ENCODE data around the gene OR5B12. TPM values are rescaled to one million over a fixed set of nuclear protein-coding genes. Genes with fewer than 3 reads are reported as not detected.

Gene OR5B12
- total RNA-seq, 1 experiment from 2014 or later: not detected

GRCh38 chr11:58433638-58434203 lies 8.3 kb downstream of the OR5B12 start:
- Histone ChIP-seq H3K4me2 (no peak overlapping the region), H3K79me2 (ENCODE audit: low read depth) (no peaks in the 10 kb centered on the region), H3K9me2 (ENCODE audit: insufficient read depth) (no peaks in the 10 kb centered on the region; the same call in 1 of the 2 replicates), H3F3A (ENCODE audit: insufficient read depth, low read depth) (no peaks in the 10 kb centered on the region), H2AFZ (no peak overlapping the region), H3K36me3 (ENCODE audit: low read depth) (no peaks in the 10 kb centered on the region), H4K20me1 (ENCODE audit: insufficient read depth) (no peaks in the 10 kb centered on the region), H3K4me3 (no peak overlapping the region), H3K9me3 (ENCODE audit: insufficient read depth, low read depth) (no peaks in the 10 kb centered on the region), H3K4me1 (replicated peaks; ENCODE audit: insufficient read depth) (no peaks in the 10 kb centered on the region), H3K27ac (no peak overlapping the region), H3K27me3 (ENCODE audit: insufficient read depth, low read depth) (no peaks in the 10 kb centered on the region)
- ChIA-PET POLR2A (ENCODE audit: unreplicated experiment) (interaction anchor here (0.6 kb wide), 1 partner anchor 146 kb away, joined by 8 read pairs; no protein-coding TSS in a partner anchor), CTCF (no interaction called here)
- intact Hi-C loops (cut with micrococcal nuclease; ENCODE audit: unreplicated experiment): no loop called here
- TF ChIP-seq CTCF (conservative IDR thresholded peaks at IDR 0.05): no peak
- TF ChIP-seq EZH2 (IDR thresholded peaks at IDR 0.05; ENCODE audit: low read depth): no peak
- no peak for DNase-seq
- BruUV-seq (replicated peaks): no TSS peak

- ChIA-PET CTCF (no interaction called here), POLR2A (ENCODE audit: unreplicated experiment) (no interaction called here)
- TF ChIP-seq CTCF (conservative IDR thresholded peaks at IDR 0.05) (no peak), EZH2 (IDR thresholded peaks at IDR 0.05; ENCODE audit: low read depth) (no peak)
- Histone ChIP-seq H3K79me2 (ENCODE audit: low read depth) (no peaks in the 10 kb centered on the region), H3K36me3 (ENCODE audit: low read depth) (no peaks in the 10 kb centered on the region), H3K9me2 (ENCODE audit: insufficient read depth) (no peaks in the 10 kb centered on the region; the same call in 1 of the 2 replicates), H3K4me2 (no peak overlapping the region), H3K4me1 (replicated peaks; ENCODE audit: insufficient read depth) (no peaks in the 10 kb centered on the region), H3K27ac (no peak overlapping the region), H4K20me1 (ENCODE audit: insufficient read depth) (no peaks in the 10 kb centered on the region), H3K27me3 (ENCODE audit: insufficient read depth, low read depth) (no peaks in the 10 kb centered on the region), H3F3A (ENCODE audit: insufficient read depth, low read depth) (no peaks in the 10 kb centered on the region), H3K9me3 (ENCODE audit: insufficient read depth, low read depth) (no peaks in the 10 kb centered on the region), H2AFZ (no peak overlapping the region), H3K4me3 (no peak overlapping the region)
- intact Hi-C loops (cut with micrococcal nuclease; ENCODE audit: unreplicated experiment): no loop called here
- DNase-seq: no peak
- BruUV-seq (replicated peaks): no TSS peak
Measured at GRCh38 chr11:58429273-58429672, 12.8 kb downstream of the OR5B12 start.

- Histone ChIP-seq H3K27me3 (ENCODE audit: insufficient read depth, low read depth) (no peaks in the 10 kb centered on the region), H3K9me3 (ENCODE audit: insufficient read depth, low read depth) (no peaks in the 10 kb centered on the region), H4K20me1 (ENCODE audit: insufficient read depth) (no peaks in the 10 kb centered on the region), H3K4me1 (replicated peaks; ENCODE audit: insufficient read depth) (no peaks in the 10 kb centered on the region), H3K9me2 (ENCODE audit: insufficient read depth) (no peaks in the 10 kb centered on the region; the same call in 1 of the 2 replicates), H3F3A (ENCODE audit: insufficient read depth, low read depth) (no peaks in the 10 kb centered on the region), H3K79me2 (ENCODE audit: low read depth) (no peaks in the 10 kb centered on the region), H3K27ac (no peak within 1 kb of the TSS), H3K36me3 (ENCODE audit: low read depth) (no peaks in the 10 kb centered on the region), H3K4me3 (no peak within 1 kb of the TSS), H3K4me2 (no peak within 1 kb of the TSS), H2AFZ (no peak within 1 kb of the TSS; the same call in 1 of the 2 replicates)
- no peak for DNase-seq
- intact Hi-C loops (cut with micrococcal nuclease; ENCODE audit: unreplicated experiment): no loop called here
- CTCF ChIA-PET: no interaction called here
- TF ChIP-seq CTCF (conservative IDR thresholded peaks at IDR 0.05) (no peak), EZH2 (IDR thresholded peaks at IDR 0.05; ENCODE audit: low read depth) (no peak)
- POLR2A ChIA-PET (ENCODE audit: unreplicated experiment): no interaction called here
- no TSS peak for BruUV-seq (replicated peaks)
Measured at GRCh38 chr11:58428021-58428420, 14.0 kb downstream of the OR5B12 start, which contains the start of gene OR5B2. OR5B2 (minus strand) TSS chr11:58428121; CDS start chr11:58423261, 4,860 bp downstream.
